IMR-90 (cell line): ENCODE results near the gene ANKDD1A. TPM values are rescaled to one million over a fixed set of nuclear protein-coding genes. Genes with fewer than 3 reads are reported as not detected.
A peak's percentile ranks its signal among the peaks of the same experiment; 100 is the strongest.

Source experiments
- ATAC-seq: fragments of 200-7000 bp; cut with Tn5 transposase; 2 replicates; pipeline ENCODE4 v1.9.1; 2020; ENCODE audit warnings: low read depth, mild to moderate bottlenecking, moderate library complexity
- BruUV-seq: library from RNA; stranded (reverse); fragments of 400-500 nt; replicated peaks from 2 replicates; lab custom pipeline; 2021; lab: Mats Ljungman, UMichigan
- CTCF ChIA-PET: fragments of 300-600 bp; formaldehyde crosslinking; extraction: SDS; loops from one replicate; lab custom pipeline; 2021; ENCODE audit warnings: antibody characterized with exemption; lab: Yijun Ruan, JAX
- POLR2A ChIA-PET: fragments of 300-600 bp; sonication (Branson Sonifier 250); formaldehyde crosslinking; loops from one replicate; lab custom pipeline; 2022; ENCODE audit warnings: antibody characterized with exemption; ENCODE audit not compliant: unreplicated experiment; lab: Charles Lee
- DNase-seq: peaks from one replicate; pipeline ENCODE4 v3.0.0; 2013
- H2AFZ ChIP-seq: replicated peaks from 2 replicates; pipeline ENCODE3; 2013; ENCODE audit warnings: low read length, mild to moderate bottlenecking; ENCODE audit not compliant: poor library complexity
- H2AK5ac ChIP-seq: 2 replicates; pipeline ENCODE4 v1.6.1; 2013; ENCODE audit warnings: low read depth, low read length, inconsistent platforms
- H2AK9ac ChIP-seq: replicated peaks from 2 replicates; pipeline ENCODE3; 2013; ENCODE audit warnings: mild to moderate bottlenecking, low read depth, low read length, moderate library complexity; ENCODE audit not compliant: poor library complexity
- H2BK120ac ChIP-seq: 2 replicates; pipeline ENCODE4 v1.6.1; 2013; ENCODE audit warnings: low read depth, low read length, inconsistent platforms
- H2BK15ac ChIP-seq: 3 replicates; pipeline ENCODE4 v1.6.1; 2013; ENCODE audit warnings: low read depth, low read length, inconsistent platforms
- H2BK20ac ChIP-seq: 2 replicates; pipeline ENCODE4 v1.6.1; 2013; ENCODE audit warnings: low read depth, mild to moderate bottlenecking, inconsistent platforms, low read length, moderate library complexity
- H2BK5ac ChIP-seq: 2 replicates; pipeline ENCODE4 v1.6.1; 2013; ENCODE audit warnings: mild to moderate bottlenecking, low read depth, low read length, inconsistent platforms; ENCODE audit not compliant: poor library complexity, severe bottlenecking
- H3K14ac ChIP-seq: replicated peaks from 2 replicates; pipeline ENCODE4 v1.6.1; 2013; ENCODE audit warnings: low read depth, low read length, inconsistent platforms
- H3K18ac ChIP-seq: 2 replicates; pipeline ENCODE4 v1.6.1; 2013; ENCODE audit warnings: low read depth, low read length, control low read depth
- H3K23ac ChIP-seq: 2 replicates; pipeline ENCODE4 v1.6.1; 2013; ENCODE audit warnings: low read depth, low read length, inconsistent platforms
- H3K27ac ChIP-seq: 2 replicates; pipeline ENCODE4 v1.5.1; 2013; ENCODE audit warnings: mild to moderate bottlenecking, control low read depth, low read length; ENCODE audit not compliant: insufficient read depth
- H3K27me3 ChIP-seq: 2 replicates; pipeline ENCODE4 v1.6.1; 2013; ENCODE audit warnings: low read length; ENCODE audit not compliant: control insufficient read depth, insufficient read depth
- H3K36me3 ChIP-seq: 2 replicates; pipeline ENCODE4 v1.6.1; 2013; ENCODE audit warnings: low read length, mixed read lengths; ENCODE audit not compliant: control insufficient read depth, insufficient read depth
- H3K4ac ChIP-seq: 2 replicates; pipeline ENCODE4 v1.6.1; 2013; ENCODE audit warnings: low read depth, low read length, inconsistent platforms
- H3K4me1 ChIP-seq: 2 replicates; pipeline ENCODE4 v1.6.1; 2013; ENCODE audit warnings: low read length, mixed read lengths; ENCODE audit not compliant: control insufficient read depth, insufficient read depth
- H3K4me2 ChIP-seq: 2 replicates; pipeline ENCODE4 v1.6.1; 2013; ENCODE audit warnings: low read depth, mild to moderate bottlenecking, control low read depth, low read length, moderate library complexity
- H3K4me3 ChIP-seq: 2 replicates; pipeline ENCODE4 v1.5.1; 2013; ENCODE audit warnings: low read depth, mild to moderate bottlenecking, control low read depth, low read length, moderate library complexity; ENCODE audit not compliant: insufficient read depth
- H3K56ac ChIP-seq: 2 replicates; pipeline ENCODE4 v1.6.1; 2013; ENCODE audit warnings: low read length, inconsistent platforms; ENCODE audit not compliant: insufficient read depth; ENCODE audit errors: extremely low read depth
- H3K79me1 ChIP-seq, 2 experiments: 2 replicates each; pipeline ENCODE4 v1.6.1; 2013; ENCODE audit warnings: low read length in 2 of 2, inconsistent platforms in 1 of 2, low read depth in 1 of 2
- H3K9ac ChIP-seq: 2 replicates; pipeline ENCODE4 v1.6.1; 2013; ENCODE audit warnings: low read depth, low read length, control low read depth
- H3K9me1 ChIP-seq: 2 replicates; pipeline ENCODE4 v1.6.1; 2013; ENCODE audit warnings: low read length, inconsistent platforms; ENCODE audit not compliant: insufficient read depth
- H3K9me3 ChIP-seq: 2 replicates; pipeline ENCODE4 v1.6.1; 2013; ENCODE audit warnings: low read length; ENCODE audit not compliant: control insufficient read depth, insufficient read depth
- H4K20me1 ChIP-seq: 2 replicates; pipeline ENCODE4 v1.6.1; 2013; ENCODE audit warnings: low read length, inconsistent platforms; ENCODE audit not compliant: insufficient read depth
- H4K5ac ChIP-seq: 2 replicates; pipeline ENCODE4 v1.6.1; 2013; ENCODE audit warnings: mild to moderate bottlenecking, low read depth, low read length, control low read depth
- H4K8ac ChIP-seq, 2 experiments: 2 replicates each; pipeline ENCODE4 v1.6.1; 2013; ENCODE audit warnings: low read depth in 2 of 2, low read length in 2 of 2, control low read depth in 1 of 2, inconsistent platforms in 1 of 2
- H4K91ac ChIP-seq: 2 replicates; pipeline ENCODE4 v1.6.1; 2013; ENCODE audit warnings: low read depth, low read length, inconsistent platforms; ENCODE audit not compliant: insufficient read depth
- CEBPB ChIP-seq: IDR thresholded peaks from 2 replicates; pipeline ENCODE4 v1.6.1; 2012; ENCODE audit warnings: low read depth, low read length, improper control_type of control experiment
- CHD1 ChIP-seq: IDR thresholded peaks from 2 replicates; pipeline ENCODE4 v1.6.1; 2012; ENCODE audit warnings: low read depth, low read length, improper control_type of control experiment
- MAFK ChIP-seq: IDR thresholded peaks from 2 replicates; pipeline ENCODE4 v1.6.1; 2012; ENCODE audit warnings: low read depth, low read length, improper control_type of control experiment
- MAZ ChIP-seq: IDR thresholded peaks from 2 replicates; pipeline ENCODE4 v1.6.1; 2012; ENCODE audit warnings: low read depth, mild to moderate bottlenecking, low read length, improper control_type of control experiment, moderate library complexity, borderline replicate concordance
- WGBS, 2 experiments: methylation state at CpG; one replicate each; pipeline versions ENCODE4 v1.1.5 to v1.1.7; 2013; ENCODE audit warnings: missing lambda C conversion rate in 2 of 2; ENCODE audit not compliant: insufficient read length in 1 of 2; ENCODE audit errors: extremely low coverage in 2 of 2; 5-methylcytosine and 5-hydroxymethylcytosine counted together
- dilution Hi-C: fragments of 300-500 bp; cut with HindIII; formaldehyde crosslinking; loops from one replicate; pipeline ENCODE4 v1.14.3; 2018; ENCODE audit warnings: low sequenced_read_pairs; ENCODE audit not compliant: unreplicated experiment
- in situ Hi-C: fragments of 300-500 bp; cut with MboI; formaldehyde crosslinking; loops from 3 replicates; pipeline ENCODE4 v1.14.3; 2019; ENCODE audit warnings: low sequenced_read_pairs, inconsistent platforms, mixed read lengths
- intact Hi-C: fragments of 100-400 bp; cut with micrococcal nuclease; formaldehyde crosslinking; loops from 2 replicates; pipeline ENCODE4 v1.10.0; 2022
- polyA plus RNA-seq, 3 experiments: library from polyadenylated mRNA; depleted of rRNA; stranded (reverse); fragments of >200 nt; gene quantifications; 2 replicates each; pipeline ENCODE4 v1.2.3, GENCODE V29; 2012; ENCODE audit warnings: low replicate concordance in 1 of 3
- total RNA-seq: library from RNA; depleted of rRNA; stranded (reverse); fragments of >200 nt; gene quantifications from 2 replicates; pipeline ENCODE4 v1.2.3, GENCODE V29; 2012
- TF ChIP-seq, protein P1 (sequence below): conservative IDR thresholded peaks from 2 replicates; pipeline ENCODE4 v1.5.1; 2012; ENCODE audit warnings: mild to moderate bottlenecking, low read depth, low read length, improper control_type of control experiment
- TF ChIP-seq, protein P2 (sequence below): fragments of 150-350 bp; IDR thresholded peaks from 2 replicates; pipeline ENCODE4 v1.6.1; 2017; ENCODE audit warnings: mild to moderate bottlenecking, antibody characterized with exemption, low read length, low read depth

The ANKDD1A gene
- total and polyA plus RNA-seq, 2 of the 4 experiments (the other 2 are of a cell fraction), result 3.6 to 4.9 TPM

DNA sequence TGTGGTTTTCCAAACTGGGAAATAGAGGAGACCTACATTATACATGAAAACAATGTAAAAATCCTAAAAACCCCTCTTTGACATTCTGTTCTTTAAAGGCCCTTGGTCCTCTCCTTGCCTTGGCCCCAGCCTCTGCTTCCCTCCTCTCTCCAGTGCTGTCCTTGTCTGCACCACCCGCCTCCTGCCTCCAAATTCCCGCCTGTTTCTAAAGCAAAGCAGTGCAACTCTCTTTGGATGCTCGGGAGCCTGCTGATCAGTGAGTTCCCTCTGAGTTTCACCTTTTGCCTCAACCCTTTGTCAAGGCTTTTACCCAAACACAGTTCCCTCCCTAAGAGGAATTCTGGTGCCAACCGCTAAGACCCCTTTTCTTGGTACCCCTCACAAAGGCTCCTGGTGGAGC, 8.0 kb downstream of the ANKDD1A start:
- Histone ChIP-seq H3K4ac (no peak overlapping the region), H2AK9ac (peak overlapping the region; percentile 63), H3K36me3 (no peaks in the 10 kb centered on the region), H4K5ac (no peak overlapping the region), H3K18ac (no peak overlapping the region), H2BK5ac (no peak overlapping the region), H3K9ac (no peak overlapping the region), H2BK15ac (no peak overlapping the region), H3K27me3 (no peaks in the 10 kb centered on the region), H3K23ac (no peak overlapping the region), H4K20me1 (no peaks in the 10 kb centered on the region), H2AK5ac (no peak overlapping the region), H3K56ac (no peak overlapping the region), H3K9me1 (no peaks in the 10 kb centered on the region), H4K8ac (no peak overlapping the region), H3K4me3 (no peak overlapping the region), H3K4me1 (peaks cover 3% of the 10 kb centered on the region; the same call in 1 of the 2 replicates), H3K4me2 (no peak overlapping the region), H2BK120ac (no peak overlapping the region), H3K79me1 (no peaks in the 10 kb centered on the region), H3K14ac (no peak overlapping the region), H3K9me3 (no peaks in the 10 kb centered on the region; the same call in 1 of the 2 replicates), H3K27ac (no peak overlapping the region), H4K91ac (no peak overlapping the region), H2BK20ac (no peak overlapping the region), H2AFZ (no peak overlapping the region)
- no TSS peak for BruUV-seq
- WGBS, 2 experiments, result no CpG with 5 or more reads among the region's 4 CpGs
- ATAC-seq (no peak), DNase-seq (no peak)
- in situ Hi-C loops (no loop called here), dilution Hi-C loops (no loop called here), intact Hi-C loops (no loop called here)
- ChIA-PET CTCF (no interaction called here), POLR2A (no interaction called here)
- TF ChIP-seq MAFK, result no peak
- TF ChIP-seq MAZ, result no peak
- TF ChIP-seq, protein P1, sequence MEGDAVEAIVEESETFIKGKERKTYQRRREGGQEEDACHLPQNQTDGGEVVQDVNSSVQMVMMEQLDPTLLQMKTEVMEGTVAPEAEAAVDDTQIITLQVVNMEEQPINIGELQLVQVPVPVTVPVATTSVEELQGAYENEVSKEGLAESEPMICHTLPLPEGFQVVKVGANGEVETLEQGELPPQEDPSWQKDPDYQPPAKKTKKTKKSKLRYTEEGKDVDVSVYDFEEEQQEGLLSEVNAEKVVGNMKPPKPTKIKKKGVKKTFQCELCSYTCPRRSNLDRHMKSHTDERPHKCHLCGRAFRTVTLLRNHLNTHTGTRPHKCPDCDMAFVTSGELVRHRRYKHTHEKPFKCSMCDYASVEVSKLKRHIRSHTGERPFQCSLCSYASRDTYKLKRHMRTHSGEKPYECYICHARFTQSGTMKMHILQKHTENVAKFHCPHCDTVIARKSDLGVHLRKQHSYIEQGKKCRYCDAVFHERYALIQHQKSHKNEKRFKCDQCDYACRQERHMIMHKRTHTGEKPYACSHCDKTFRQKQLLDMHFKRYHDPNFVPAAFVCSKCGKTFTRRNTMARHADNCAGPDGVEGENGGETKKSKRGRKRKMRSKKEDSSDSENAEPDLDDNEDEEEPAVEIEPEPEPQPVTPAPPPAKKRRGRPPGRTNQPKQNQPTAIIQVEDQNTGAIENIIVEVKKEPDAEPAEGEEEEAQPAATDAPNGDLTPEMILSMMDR, result no peak
- no peak for TF ChIP-seq CHD1
- TF ChIP-seq, protein P2, sequence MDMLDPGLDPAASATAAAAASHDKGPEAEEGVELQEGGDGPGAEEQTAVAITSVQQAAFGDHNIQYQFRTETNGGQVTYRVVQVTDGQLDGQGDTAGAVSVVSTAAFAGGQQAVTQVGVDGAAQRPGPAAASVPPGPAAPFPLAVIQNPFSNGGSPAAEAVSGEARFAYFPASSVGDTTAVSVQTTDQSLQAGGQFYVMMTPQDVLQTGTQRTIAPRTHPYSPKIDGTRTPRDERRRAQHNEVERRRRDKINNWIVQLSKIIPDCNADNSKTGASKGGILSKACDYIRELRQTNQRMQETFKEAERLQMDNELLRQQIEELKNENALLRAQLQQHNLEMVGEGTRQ, result no peak
- no peak for TF ChIP-seq CEBPB
